Measurements from ENCODE around the gene PCNX3. TPM values are rescaled to one million over a fixed set of nuclear protein-coding genes. Genes with fewer than 3 reads are reported as not detected.

PCNX3 gene
- polyA plus RNA-seq, 1 donor from 2014 or later = 7.8 TPM

DNA sequence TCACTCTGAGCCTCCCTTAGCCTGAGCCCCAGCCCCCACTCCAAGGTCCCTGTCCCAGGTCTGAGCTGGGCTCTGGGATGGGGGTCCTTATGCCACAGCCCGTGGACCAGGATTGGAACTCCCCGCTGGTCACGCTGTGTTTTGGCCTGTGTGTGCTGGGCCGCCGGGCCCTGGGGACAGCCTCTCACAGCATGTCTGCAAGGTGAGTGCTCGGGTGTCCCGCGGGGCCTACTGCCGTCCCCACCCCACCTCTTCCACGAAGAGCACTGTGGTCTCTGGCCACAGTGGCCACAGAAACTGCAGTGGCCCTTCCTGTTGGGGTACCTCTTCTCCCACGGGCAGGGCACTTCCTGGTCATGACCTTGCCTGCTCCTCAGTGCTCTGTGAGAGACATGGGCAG, 18.9 kb downstream of the PCNX3 start:
- Histone ChIP-seq H3K4me3 (ENCODE audit: low read length) (no peak overlapping the region), H4K20me1 (ENCODE audit: insufficient read depth) (no peaks in the 10 kb centered on the region), H3K27me3 (ENCODE audit: insufficient read depth, low read depth, low read length) (no peaks in the 10 kb centered on the region), H3K27ac (ENCODE audit: low read length) (no peak overlapping the region), H3K36me3 (ENCODE audit: insufficient read depth, low read length) (peaks cover 4% of the 10 kb centered on the region), H3K79me2 (replicated peaks; ENCODE audit: insufficient read depth, low read length) (no peaks in the 10 kb centered on the region), H3K4me2 (ENCODE audit: low read length) (no peak overlapping the region), H3K9ac (ENCODE audit: low read length) (no peak overlapping the region), H3K9me3 (ENCODE audit: low read length) (no peaks in the 10 kb centered on the region), H2AFZ (ENCODE audit: low read depth, low read length) (no peak overlapping the region), H3K9me2 (ENCODE audit: insufficient read depth, low read length) (no peaks in the 10 kb centered on the region), H3F3A (ENCODE audit: insufficient read depth, low read length, poor library complexity, severe bottlenecking) (no peaks in the 10 kb centered on the region)
- TF ChIP-seq EZH2 (IDR thresholded peaks at IDR 0.05; ENCODE audit: borderline replicate concordance, insufficient read depth, low read length, poor library complexity, severe bottlenecking) (no peak), SMC3 (conservative IDR thresholded peaks at IDR 0.05; ENCODE audit: poor library complexity) (no peak), RAD21 (conservative IDR thresholded peaks at IDR 0.05) (no peak), MXI1 (conservative IDR thresholded peaks at IDR 0.05; ENCODE audit: poor library complexity, severe bottlenecking) (no peak), EP300 (conservative IDR thresholded peaks at IDR 0.05; ENCODE audit: poor library complexity, severe bottlenecking) (no peak), POLR2AphosphoS5 (IDR thresholded peaks at IDR 0.05) (no peak), TAF1 (IDR thresholded peaks at IDR 0.05; ENCODE audit: low read depth) (no peak)
- TF ChIP-seq, protein P1, sequence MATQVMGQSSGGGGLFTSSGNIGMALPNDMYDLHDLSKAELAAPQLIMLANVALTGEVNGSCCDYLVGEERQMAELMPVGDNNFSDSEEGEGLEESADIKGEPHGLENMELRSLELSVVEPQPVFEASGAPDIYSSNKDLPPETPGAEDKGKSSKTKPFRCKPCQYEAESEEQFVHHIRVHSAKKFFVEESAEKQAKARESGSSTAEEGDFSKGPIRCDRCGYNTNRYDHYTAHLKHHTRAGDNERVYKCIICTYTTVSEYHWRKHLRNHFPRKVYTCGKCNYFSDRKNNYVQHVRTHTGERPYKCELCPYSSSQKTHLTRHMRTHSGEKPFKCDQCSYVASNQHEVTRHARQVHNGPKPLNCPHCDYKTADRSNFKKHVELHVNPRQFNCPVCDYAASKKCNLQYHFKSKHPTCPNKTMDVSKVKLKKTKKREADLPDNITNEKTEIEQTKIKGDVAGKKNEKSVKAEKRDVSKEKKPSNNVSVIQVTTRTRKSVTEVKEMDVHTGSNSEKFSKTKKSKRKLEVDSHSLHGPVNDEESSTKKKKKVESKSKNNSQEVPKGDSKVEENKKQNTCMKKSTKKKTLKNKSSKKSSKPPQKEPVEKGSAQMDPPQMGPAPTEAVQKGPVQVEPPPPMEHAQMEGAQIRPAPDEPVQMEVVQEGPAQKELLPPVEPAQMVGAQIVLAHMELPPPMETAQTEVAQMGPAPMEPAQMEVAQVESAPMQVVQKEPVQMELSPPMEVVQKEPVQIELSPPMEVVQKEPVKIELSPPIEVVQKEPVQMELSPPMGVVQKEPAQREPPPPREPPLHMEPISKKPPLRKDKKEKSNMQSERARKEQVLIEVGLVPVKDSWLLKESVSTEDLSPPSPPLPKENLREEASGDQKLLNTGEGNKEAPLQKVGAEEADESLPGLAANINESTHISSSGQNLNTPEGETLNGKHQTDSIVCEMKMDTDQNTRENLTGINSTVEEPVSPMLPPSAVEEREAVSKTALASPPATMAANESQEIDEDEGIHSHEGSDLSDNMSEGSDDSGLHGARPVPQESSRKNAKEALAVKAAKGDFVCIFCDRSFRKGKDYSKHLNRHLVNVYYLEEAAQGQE (IDR thresholded peaks at IDR 0.05; ENCODE audit: borderline replicate concordance) = no peak
- TF ChIP-seq, protein P2, sequence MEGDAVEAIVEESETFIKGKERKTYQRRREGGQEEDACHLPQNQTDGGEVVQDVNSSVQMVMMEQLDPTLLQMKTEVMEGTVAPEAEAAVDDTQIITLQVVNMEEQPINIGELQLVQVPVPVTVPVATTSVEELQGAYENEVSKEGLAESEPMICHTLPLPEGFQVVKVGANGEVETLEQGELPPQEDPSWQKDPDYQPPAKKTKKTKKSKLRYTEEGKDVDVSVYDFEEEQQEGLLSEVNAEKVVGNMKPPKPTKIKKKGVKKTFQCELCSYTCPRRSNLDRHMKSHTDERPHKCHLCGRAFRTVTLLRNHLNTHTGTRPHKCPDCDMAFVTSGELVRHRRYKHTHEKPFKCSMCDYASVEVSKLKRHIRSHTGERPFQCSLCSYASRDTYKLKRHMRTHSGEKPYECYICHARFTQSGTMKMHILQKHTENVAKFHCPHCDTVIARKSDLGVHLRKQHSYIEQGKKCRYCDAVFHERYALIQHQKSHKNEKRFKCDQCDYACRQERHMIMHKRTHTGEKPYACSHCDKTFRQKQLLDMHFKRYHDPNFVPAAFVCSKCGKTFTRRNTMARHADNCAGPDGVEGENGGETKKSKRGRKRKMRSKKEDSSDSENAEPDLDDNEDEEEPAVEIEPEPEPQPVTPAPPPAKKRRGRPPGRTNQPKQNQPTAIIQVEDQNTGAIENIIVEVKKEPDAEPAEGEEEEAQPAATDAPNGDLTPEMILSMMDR (IDR thresholded peaks at IDR 0.05; ENCODE audit: poor library complexity, severe bottlenecking) = no peak

DNA sequence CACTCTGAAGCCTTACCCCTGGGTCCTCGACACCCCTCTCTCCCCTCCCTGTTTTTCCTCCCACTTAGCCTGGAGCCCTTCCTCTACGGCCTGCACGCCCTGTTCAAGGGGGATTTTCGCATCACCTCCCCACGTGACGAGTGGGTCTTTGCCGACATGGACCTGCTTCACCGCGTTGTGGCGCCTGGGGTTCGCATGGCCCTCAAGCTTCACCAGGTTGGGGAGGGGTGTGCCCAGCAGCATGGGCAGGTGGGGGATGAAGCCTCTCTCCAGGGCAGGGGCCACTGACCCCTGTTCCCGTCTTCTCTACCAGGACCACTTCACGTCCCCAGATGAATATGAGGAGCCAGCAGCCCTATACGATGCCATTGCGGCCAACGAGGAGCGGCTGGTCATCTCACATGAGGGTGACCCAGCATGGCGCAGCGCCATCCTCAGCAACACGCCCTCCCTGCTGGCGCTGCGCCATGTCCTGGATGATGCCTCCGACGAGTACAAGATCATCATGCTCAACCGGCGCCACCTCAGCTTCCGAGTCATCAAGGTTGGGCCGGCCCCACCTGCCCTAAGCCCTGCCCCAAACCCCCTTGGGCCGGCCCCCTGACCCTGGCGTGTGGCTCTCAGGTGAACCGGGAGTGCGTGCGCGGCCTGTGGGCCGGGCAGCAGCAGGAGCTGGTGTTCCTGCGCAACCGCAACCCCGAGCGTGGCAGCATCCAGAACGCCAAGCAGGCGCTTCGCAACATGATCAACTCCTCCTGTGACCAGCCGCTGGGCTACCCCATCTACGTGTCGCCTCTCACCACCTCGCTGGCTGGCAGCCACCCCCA, 19.5 kb downstream of the PCNX3 start:
- no peak overlapping the region for H3K9ac ChIP-seq (ENCODE audit: low read length)
- H3K27me3 ChIP-seq (ENCODE audit: insufficient read depth, low read depth, low read length) = no peaks in the 10 kb centered on the region
- H3K4me2 ChIP-seq (ENCODE audit: low read length) = no peak overlapping the region
- H3K79me2 ChIP-seq (replicated peaks; ENCODE audit: insufficient read depth, low read length) = no peaks in the 10 kb centered on the region
- no peaks in the 10 kb centered on the region for H3K9me3 ChIP-seq (ENCODE audit: low read length)
- H3K9me2 ChIP-seq (ENCODE audit: insufficient read depth, low read length) = no peaks in the 10 kb centered on the region
- H3K27ac ChIP-seq (ENCODE audit: low read length) = no peak overlapping the region
- no peak for TF ChIP-seq MXI1 (conservative IDR thresholded peaks at IDR 0.05; ENCODE audit: poor library complexity, severe bottlenecking)
- TF ChIP-seq, protein P1 (IDR thresholded peaks at IDR 0.05; ENCODE audit: borderline replicate concordance) = no peak
- TF ChIP-seq TAF1 (IDR thresholded peaks at IDR 0.05; ENCODE audit: low read depth) = no peak
- TF ChIP-seq, protein P2 (IDR thresholded peaks at IDR 0.05; ENCODE audit: poor library complexity, severe bottlenecking) = no peak
- no peak for TF ChIP-seq EZH2 (IDR thresholded peaks at IDR 0.05; ENCODE audit: borderline replicate concordance, insufficient read depth, low read length, poor library complexity, severe bottlenecking)
- TF ChIP-seq SMC3 (conservative IDR thresholded peaks at IDR 0.05; ENCODE audit: poor library complexity) = no peak
- no peak for TF ChIP-seq POLR2AphosphoS5 (IDR thresholded peaks at IDR 0.05)
- TF ChIP-seq RAD21 (conservative IDR thresholded peaks at IDR 0.05) = no peak
- peaks cover 4% of the 10 kb centered on the region for H3K36me3 ChIP-seq (ENCODE audit: insufficient read depth, low read length)
- no peaks in the 10 kb centered on the region for H4K20me1 ChIP-seq (ENCODE audit: insufficient read depth)
- no peaks in the 10 kb centered on the region for H3F3A ChIP-seq (ENCODE audit: insufficient read depth, low read length, poor library complexity, severe bottlenecking)
- H2AFZ ChIP-seq (ENCODE audit: low read depth, low read length) = no peak overlapping the region
- H3K4me3 ChIP-seq (ENCODE audit: low read length) = no peak overlapping the region
